Neural crest cell (in vitro differentiated cells): Measurements from ENCODE around the gene CREB3L1. TPM values are rescaled to one million over a fixed set of nuclear protein-coding genes. Genes with fewer than 3 reads are reported as not detected.
A peak's percentile ranks its signal among the peaks of the same experiment; 100 is the strongest.

Experiments used
- DNase-seq: peaks from one replicate; pipeline ENCODE4 v3.0.0; 2021; ENCODE audit warnings: low read depth, mixed read lengths, low spot score
- H3K27ac Mint-ChIP-seq: one replicate; pipeline ENCODE4 v1.8.0; 2021; ENCODE audit warnings: mild to moderate bottlenecking, mixed read lengths; ENCODE audit not compliant: unreplicated experiment
- H3K27me3 Mint-ChIP-seq: 2 replicates; pipeline ENCODE4 v1.8.0; 2021; ENCODE audit warnings: low read depth, mild to moderate bottlenecking, mixed read lengths
- H3K36me3 Mint-ChIP-seq: 2 replicates; pipeline ENCODE4 v1.8.0; 2021; ENCODE audit warnings: low read depth, mild to moderate bottlenecking, mixed read lengths
- H3K4me1 Mint-ChIP-seq: 2 replicates; pipeline ENCODE4 v1.8.0; 2021; ENCODE audit warnings: mixed read lengths
- H3K4me3 Mint-ChIP-seq: one replicate; pipeline ENCODE4 v1.8.0; 2021; ENCODE audit warnings: mild to moderate bottlenecking, mixed read lengths
- H3K9me3 Mint-ChIP-seq: 2 replicates; pipeline ENCODE4 v1.8.0; 2021; ENCODE audit warnings: mixed read lengths
- CTCF ChIP-seq: fragments of 200-600 bp; sonication (generic); conservative IDR thresholded peaks from 2 replicates; pipeline ENCODE4 v1.5.0; 2021; ENCODE audit warnings: antibody characterized with exemption, mild to moderate bottlenecking
- total RNA-seq: library from RNA; stranded (reverse); gene quantifications from 2 replicates; pipeline ENCODE4 v1.2.1, GENCODE V29; 2021

CREB3L1 gene
- total RNA-seq, 1 donor from 2014 or later: 0.75 TPM

- no peak for DNase-seq
- TF ChIP-seq CTCF: no peak
- Mint-ChIP-seq H3K27me3 (peaks cover 4% of the 10 kb centered on the region), H3K27ac (no peak overlapping the region), H3K9me3 (no peaks in the 10 kb centered on the region), H3K36me3 (no peaks in the 10 kb centered on the region), H3K4me3 (no peak overlapping the region), H3K4me1 (peaks cover 30% of the 10 kb centered on the region)
These were observed 30.4 kb upstream of the CREB3L1 start for GRCh38 chr11:46247090-46247489.

- Mint-ChIP-seq H3K9me3 (no peaks in the 10 kb centered on the region), H3K36me3 (no peaks in the 10 kb centered on the region), H3K27ac (no peak overlapping the region), H3K4me1 (peaks cover 30% of the 10 kb centered on the region), H3K4me3 (no peak overlapping the region), H3K27me3 (peaks cover 4% of the 10 kb centered on the region)
- no peak for DNase-seq
- TF ChIP-seq CTCF: peak; percentile 63
These were observed 29.8 kb upstream of the CREB3L1 start for GRCh38 chr11:46247659-46248058.

GRCh38 chr11:46248289-46249102, 29.0 kb upstream of the CREB3L1 start:
- Mint-ChIP-seq H3K27me3 (peaks cover 4% of the 10 kb centered on the region), H3K27ac (no peak overlapping the region), H3K4me1 (peaks cover 21% of the 10 kb centered on the region), H3K4me3 (no peak overlapping the region), H3K36me3 (no peaks in the 10 kb centered on the region), H3K9me3 (no peaks in the 10 kb centered on the region)
- DNase-seq: no peak
- no peak for TF ChIP-seq CTCF

GRCh38 chr11:46249103-46249937, 28.1 kb upstream of the CREB3L1 start:
- TF ChIP-seq CTCF: no peak
- peaks cover 15% of the 10 kb centered on the region for H3K4me1 Mint-ChIP-seq
- H3K27me3 Mint-ChIP-seq: peaks cover 4% of the 10 kb centered on the region
- no peak overlapping the region for H3K4me3 Mint-ChIP-seq
- H3K36me3 Mint-ChIP-seq: no peaks in the 10 kb centered on the region
- DNase-seq: no peak
- H3K27ac Mint-ChIP-seq: no peak overlapping the region
- H3K9me3 Mint-ChIP-seq: no peaks in the 10 kb centered on the region

- no peaks in the 10 kb centered on the region for H3K36me3 Mint-ChIP-seq
- peaks cover 14% of the 10 kb centered on the region for H3K4me1 Mint-ChIP-seq
- no peak overlapping the region for H3K4me3 Mint-ChIP-seq
- peaks cover 4% of the 10 kb centered on the region for H3K27me3 Mint-ChIP-seq
- TF ChIP-seq CTCF: no peak
- no peak overlapping the region for H3K27ac Mint-ChIP-seq
- no peak for DNase-seq
- H3K9me3 Mint-ChIP-seq: no peaks in the 10 kb centered on the region
These were observed 27.3 kb upstream of the CREB3L1 start for GRCh38 chr11:46249938-46250744.
